ENCODE data around the gene CDCA3.

GRCh38 chr12:6813363-6813762 is 37.7 kb downstream of the CDCA3 start:
- TF ChIP-seq, protein P1, sequence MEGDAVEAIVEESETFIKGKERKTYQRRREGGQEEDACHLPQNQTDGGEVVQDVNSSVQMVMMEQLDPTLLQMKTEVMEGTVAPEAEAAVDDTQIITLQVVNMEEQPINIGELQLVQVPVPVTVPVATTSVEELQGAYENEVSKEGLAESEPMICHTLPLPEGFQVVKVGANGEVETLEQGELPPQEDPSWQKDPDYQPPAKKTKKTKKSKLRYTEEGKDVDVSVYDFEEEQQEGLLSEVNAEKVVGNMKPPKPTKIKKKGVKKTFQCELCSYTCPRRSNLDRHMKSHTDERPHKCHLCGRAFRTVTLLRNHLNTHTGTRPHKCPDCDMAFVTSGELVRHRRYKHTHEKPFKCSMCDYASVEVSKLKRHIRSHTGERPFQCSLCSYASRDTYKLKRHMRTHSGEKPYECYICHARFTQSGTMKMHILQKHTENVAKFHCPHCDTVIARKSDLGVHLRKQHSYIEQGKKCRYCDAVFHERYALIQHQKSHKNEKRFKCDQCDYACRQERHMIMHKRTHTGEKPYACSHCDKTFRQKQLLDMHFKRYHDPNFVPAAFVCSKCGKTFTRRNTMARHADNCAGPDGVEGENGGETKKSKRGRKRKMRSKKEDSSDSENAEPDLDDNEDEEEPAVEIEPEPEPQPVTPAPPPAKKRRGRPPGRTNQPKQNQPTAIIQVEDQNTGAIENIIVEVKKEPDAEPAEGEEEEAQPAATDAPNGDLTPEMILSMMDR (IDR thresholded peaks at IDR 0.05; ENCODE audit: insufficient read depth, low read depth, low read length) = no peak
- TF ChIP-seq EZH2 (IDR thresholded peaks at IDR 0.05; ENCODE audit: insufficient read depth, low read length) = no peak

All from astrocyte (in vitro differentiated cells and primary cell).